Cardiac fibroblast (primary cell): ENCODE data around the gene SYT1.

Source experiments
- DNase-seq, 2 donors: peaks; one replicate each; pipeline versions ENCODE4 v3.0.0 to v3.0.0-alpha.2; 2010; ENCODE audit warnings: low read depth in 2 of 2
- H3K4me3 ChIP-seq, 2 donors: replicated peaks in 1 of 2; 1 replicate in 1 of 2; 2 replicates in 1 of 2; pipeline ENCODE4 v1.5.1; 2011; ENCODE audit warnings: low read depth in 2 of 2, low read length in 2 of 2, mild to moderate bottlenecking in 2 of 2, moderate library complexity in 1 of 2
- TF ChIP-seq, protein P1 (sequence below): IDR thresholded peaks from one replicate; pipeline ENCODE4 v1.5.1; 2011; ENCODE audit warnings: low read depth, mild to moderate bottlenecking, low read length, inconsistent platforms

The SYT1 gene

DNA sequence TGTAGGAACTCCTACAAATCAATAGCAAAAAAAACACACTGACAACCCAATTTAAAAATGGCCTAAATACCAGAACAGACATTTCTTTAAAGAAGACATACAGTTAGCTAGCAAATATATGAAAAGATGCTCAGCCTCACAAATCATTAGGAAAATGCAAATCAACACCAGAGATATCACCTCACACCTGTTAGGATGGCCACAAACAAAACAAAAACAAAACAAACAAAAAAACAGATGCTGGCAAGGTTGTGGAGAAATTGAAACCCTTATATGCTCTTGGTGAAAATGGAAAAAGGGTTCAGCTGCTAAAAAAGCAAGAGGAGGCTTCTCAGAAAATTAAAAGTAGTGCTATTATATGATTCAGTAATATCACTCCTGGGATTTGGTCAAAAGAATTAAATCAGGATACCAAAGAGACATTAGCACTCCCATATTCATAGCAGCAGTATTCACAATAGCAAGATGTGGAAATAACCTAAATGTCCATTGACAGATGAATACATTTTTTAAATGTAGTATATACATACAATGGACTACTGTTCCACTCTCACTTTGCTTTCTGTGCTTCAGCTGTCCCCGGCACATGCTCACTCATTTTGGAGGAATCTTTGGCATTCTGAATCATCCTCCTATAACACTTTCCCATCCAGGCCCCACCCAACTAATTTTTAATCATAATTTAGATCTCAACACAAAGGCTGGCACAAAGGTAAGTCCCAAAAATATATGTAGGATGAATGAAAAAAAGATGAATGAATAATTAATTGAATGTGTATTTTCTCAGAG lies 99.1 kb downstream of the SYT1 start:
- H3K4me3 ChIP-seq = no peak overlapping the region
- DNase-seq = peak; percentile 6 to 73
- TF ChIP-seq, protein P1, sequence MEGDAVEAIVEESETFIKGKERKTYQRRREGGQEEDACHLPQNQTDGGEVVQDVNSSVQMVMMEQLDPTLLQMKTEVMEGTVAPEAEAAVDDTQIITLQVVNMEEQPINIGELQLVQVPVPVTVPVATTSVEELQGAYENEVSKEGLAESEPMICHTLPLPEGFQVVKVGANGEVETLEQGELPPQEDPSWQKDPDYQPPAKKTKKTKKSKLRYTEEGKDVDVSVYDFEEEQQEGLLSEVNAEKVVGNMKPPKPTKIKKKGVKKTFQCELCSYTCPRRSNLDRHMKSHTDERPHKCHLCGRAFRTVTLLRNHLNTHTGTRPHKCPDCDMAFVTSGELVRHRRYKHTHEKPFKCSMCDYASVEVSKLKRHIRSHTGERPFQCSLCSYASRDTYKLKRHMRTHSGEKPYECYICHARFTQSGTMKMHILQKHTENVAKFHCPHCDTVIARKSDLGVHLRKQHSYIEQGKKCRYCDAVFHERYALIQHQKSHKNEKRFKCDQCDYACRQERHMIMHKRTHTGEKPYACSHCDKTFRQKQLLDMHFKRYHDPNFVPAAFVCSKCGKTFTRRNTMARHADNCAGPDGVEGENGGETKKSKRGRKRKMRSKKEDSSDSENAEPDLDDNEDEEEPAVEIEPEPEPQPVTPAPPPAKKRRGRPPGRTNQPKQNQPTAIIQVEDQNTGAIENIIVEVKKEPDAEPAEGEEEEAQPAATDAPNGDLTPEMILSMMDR = no peak

DNA sequence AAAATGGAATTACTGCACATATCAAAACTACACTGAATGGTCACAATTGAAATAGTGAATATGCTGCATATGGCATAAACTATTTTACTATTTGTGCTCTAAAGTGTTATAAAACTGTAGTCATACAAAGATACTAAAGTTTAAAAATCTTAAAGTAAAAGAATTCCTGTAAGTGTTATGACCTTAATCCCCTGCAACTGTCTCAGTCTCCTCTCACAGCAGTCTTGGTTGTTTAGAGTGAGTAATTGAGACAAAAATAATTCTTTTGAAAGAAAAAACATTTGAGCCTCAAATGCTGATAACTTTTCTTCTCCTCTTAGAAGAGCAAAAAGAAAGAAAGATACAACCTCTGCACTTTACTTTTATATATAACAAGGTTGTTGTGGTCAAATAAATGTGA lies 99.9 kb downstream of the SYT1 start:
- DNase-seq = peak in 1 of 2 donors; percentile 16
- no peak overlapping the region for H3K4me3 ChIP-seq
- TF ChIP-seq, protein P1 = no peak

DNA sequence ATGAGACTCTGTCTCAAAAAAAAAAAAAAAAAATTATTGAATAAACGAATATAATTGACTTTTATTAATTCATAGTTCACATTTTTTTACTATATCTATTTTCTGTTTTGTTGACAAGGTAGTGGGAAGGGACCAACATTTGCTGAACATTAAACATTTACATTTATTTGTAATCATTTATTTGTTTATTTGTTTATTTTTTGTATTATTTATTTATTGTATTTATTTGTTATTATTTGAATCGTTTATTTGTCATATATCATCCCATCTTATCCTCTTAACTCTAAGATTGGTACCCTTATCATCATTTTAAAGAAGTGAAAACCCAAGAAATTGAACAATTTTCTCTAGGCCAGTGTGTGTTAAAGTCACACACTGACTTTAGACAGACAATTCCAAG lies 101.5 kb downstream of the SYT1 start:
- H3K4me3 ChIP-seq = no peak overlapping the region
- TF ChIP-seq, protein P1 = no peak

DNA sequence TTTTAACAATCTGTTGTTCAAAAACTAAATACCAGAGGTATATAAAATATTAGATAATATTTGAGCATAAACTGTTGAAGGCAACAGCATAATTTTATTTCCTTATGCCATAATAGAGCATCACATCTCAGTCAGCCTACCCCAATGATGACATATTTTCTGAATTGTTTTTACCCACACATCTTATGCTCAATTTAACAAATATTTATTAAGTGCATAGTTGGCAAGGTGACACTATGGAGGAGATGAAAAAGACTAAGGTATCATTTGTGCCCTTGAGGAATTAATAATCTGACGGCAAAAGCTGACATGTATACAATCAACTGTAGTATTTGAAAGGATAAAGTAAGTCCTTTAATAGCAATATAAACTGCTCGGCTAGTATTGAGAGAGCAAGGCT lies 102.4 kb downstream of the SYT1 start:
- DNase-seq = no peak
- no peak overlapping the region for H3K4me3 ChIP-seq
- TF ChIP-seq, protein P1 = no peak

More for the DNA sequence above, 101.5 kb downstream of the SYT1 start:
- no peak for DNase-seq

DNA sequence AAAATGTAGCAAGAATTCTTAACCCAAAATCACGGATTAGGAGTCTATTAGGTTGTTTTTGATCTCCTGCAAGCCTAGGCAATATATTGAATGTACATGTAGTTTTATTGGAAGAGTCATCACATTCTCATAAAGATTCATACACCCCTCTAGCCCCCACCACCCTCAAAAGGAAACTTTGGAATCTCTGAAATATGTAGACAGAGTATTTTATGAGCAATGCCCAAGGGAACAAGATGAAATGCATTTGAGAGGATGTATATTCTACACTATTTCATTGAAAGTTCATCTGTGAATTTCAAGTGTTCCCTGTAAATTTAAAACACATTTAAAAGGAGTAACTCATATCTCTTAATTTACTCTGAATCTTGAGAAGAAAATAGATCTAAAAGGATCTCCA lies 103.7 kb downstream of the SYT1 start:
- H3K4me3 ChIP-seq = no peak overlapping the region
- TF ChIP-seq, protein P1 = no peak
- DNase-seq = no peak

DNA sequence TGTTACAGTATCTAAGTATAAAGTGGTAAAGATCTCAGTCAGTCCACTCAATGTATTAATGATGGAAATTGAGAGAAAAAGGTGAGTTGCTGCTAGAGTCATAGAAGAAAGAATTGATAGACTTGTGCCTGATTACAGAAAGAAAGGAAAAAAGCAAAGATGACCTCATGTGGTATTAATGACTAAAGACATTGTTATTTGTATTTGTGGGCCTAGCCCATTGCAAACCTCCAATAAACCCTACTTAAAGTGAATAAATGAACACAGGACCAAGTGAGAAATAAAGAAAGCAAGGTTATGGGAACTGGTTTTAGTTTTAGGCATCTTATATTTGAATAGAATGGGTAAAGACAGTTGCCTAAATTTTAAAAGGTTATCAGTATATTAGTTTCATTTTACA lies 105.5 kb downstream of the SYT1 start:
- TF ChIP-seq, protein P1 = no peak
- peak in 1 of 2 donors; percentile 19 for DNase-seq
- H3K4me3 ChIP-seq = no peak overlapping the region

DNA sequence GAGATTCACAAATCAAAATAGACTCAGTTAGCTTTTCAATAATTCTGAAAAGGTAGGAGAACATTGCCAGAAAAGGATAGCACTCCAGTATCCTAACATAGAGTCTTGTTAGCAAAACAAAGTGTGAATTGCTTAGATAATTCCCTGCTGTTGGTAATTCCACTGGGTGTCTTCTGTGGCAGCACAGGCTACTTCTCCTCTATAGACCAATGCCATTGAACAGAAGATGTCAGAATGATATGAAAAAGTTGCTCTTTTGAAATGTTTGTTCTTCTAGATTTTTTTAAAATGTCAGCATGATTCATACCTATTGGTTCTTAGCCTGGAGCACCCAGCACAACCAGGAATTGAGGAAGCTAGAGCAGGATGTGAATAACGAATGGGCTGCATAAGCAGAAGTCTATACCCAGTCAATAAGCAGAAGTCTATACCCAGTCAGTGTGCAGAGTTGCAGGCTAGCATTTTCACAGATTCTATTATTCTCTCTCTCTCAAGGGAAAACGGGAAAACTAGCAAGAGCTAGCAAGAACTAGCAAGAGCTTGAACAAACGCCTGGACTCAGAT lies 112.8 kb downstream of the SYT1 start:
- peak in 1 of 2 donors; percentile 38 for DNase-seq
- TF ChIP-seq, protein P1 = no peak
- H3K4me3 ChIP-seq = no peak overlapping the region
